HL-60 (cell line): ENCODE data around the gene NF2.

Experiments
- CTCF ChIP-seq: IDR thresholded peaks from one replicate; pipeline ENCODE4 v1.5.1; 2011; ENCODE audit warnings: low read length, control low read depth, inconsistent platforms; ENCODE audit not compliant: insufficient read depth
- GABPA ChIP-seq: IDR thresholded peaks from 2 replicates; pipeline ENCODE4 v1.6.1; 2012; ENCODE audit warnings: low read depth
- POLR2AphosphoS5 ChIP-seq: IDR thresholded peaks from 2 replicates; pipeline ENCODE4 v1.6.1; 2012; ENCODE audit warnings: low read depth

GRCh38 chr22:29684244-29684643 lies 80.8 kb downstream of the NF2 start:
- TF ChIP-seq CTCF = no peak
- no peak for TF ChIP-seq POLR2AphosphoS5
- TF ChIP-seq GABPA = no peak
